GM18526 (cell line): ENCODE data around the gene CD300LF.

Source experiments
- POLR2A ChIP-seq: IDR thresholded peaks from 3 replicates; pipeline ENCODE4 v1.6.1; 2011; ENCODE audit not compliant: insufficient read length; ENCODE audit errors: extremely low read depth

CD300LF gene

GRCh38 chr17:74728033-74728701, 15.4 kb upstream of the CD300LF start:
- no peak for TF ChIP-seq POLR2A

- TF ChIP-seq POLR2A: no peak
Observed at GRCh38 chr17:74725111-74725510, 12.4 kb upstream of the CD300LF start.

- no peak for TF ChIP-seq POLR2A
Observed at GRCh38 chr17:74723891-74724290, 11.2 kb upstream of the CD300LF start.

- TF ChIP-seq POLR2A: no peak
Observed at GRCh38 chr17:74722782-74723181, 10.1 kb upstream of the CD300LF start.

GRCh38 chr17:74720506-74720905, 7.8 kb upstream of the CD300LF start:
- no peak for TF ChIP-seq POLR2A

GRCh38 chr17:74715144-74715543, 2.4 kb upstream of the CD300LF start:
- no peak for TF ChIP-seq POLR2A

- no peak for TF ChIP-seq POLR2A
Observed at GRCh38 chr17:74713171-74713755, 540 bp upstream of the CD300LF start.

GRCh38 chr17:74712301-74712700, 422 bp downstream of the CD300LF start:
- no peak for TF ChIP-seq POLR2A

GRCh38 chr17:74711058-74711824, 1.5 kb downstream of the CD300LF start:
- TF ChIP-seq POLR2A: no peak

GRCh38 chr17:74704544-74704943, 8.2 kb downstream of the CD300LF start:
- no peak for TF ChIP-seq POLR2A

- TF ChIP-seq POLR2A: no peak
Observed at GRCh38 chr17:74703311-74703710, 9.4 kb downstream of the CD300LF start.

- no peak for TF ChIP-seq POLR2A
Observed at GRCh38 chr17:74702116-74702871, 10.4 kb downstream of the CD300LF start.

GRCh38 chr17:74699236-74699635, 13.5 kb downstream of the CD300LF start:
- TF ChIP-seq POLR2A: no peak

GRCh38 chr17:74698069-74698468, 14.7 kb downstream of the CD300LF start:
- TF ChIP-seq POLR2A: no peak

GRCh38 chr17:74697515-74697914, 15.2 kb downstream of the CD300LF start:
- TF ChIP-seq POLR2A: no peak
